Measurements from ENCODE around the gene KIF2A. TPM values are rescaled to one million over a fixed set of nuclear protein-coding genes. Genes with fewer than 3 reads are reported as not detected.

KIF2A gene
- total and polyA plus RNA-seq, 9 of the 15 experiments (the other 6 are each of a cell fraction or from before 2014, with no cell fraction given), result 42.6 to 126 (median 77.6) TPM

DNA sequence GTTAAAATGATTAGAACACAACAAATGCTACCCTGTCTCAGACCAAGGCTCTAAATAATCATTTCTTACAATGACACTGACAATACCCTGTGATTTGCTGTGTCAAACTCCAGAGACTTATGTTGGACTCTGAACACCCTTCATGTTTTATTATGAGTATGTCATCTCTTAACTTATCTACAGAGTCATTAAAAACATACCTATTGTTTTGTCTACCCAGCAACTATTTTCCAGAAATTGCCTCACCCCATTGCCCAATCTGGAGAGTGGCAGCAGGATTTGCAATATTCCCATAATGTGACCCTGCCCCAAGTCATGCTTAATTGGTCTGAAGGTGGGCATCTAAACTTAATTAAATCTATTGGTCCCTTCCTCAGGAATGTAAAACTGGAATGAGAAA lies 23.0 kb upstream of the KIF2A start:
- no peaks in the 10 kb centered on the region for H3K9me1 ChIP-seq (ENCODE audit: control insufficient read depth, insufficient read depth, low read length)
- no TSS peak for BruUV-seq (replicated peaks)
- H3K9ac ChIP-seq (ENCODE audit: insufficient read depth in 1 of 2, low read depth in 2 of 2, low read length in 2 of 2), result no peak overlapping the region
- no peak overlapping the region for H3K27ac ChIP-seq (ENCODE audit: extremely low read depth, low read depth, low read length)
- intact Hi-C loops (cut with micrococcal nuclease), result no loop called here
- ATAC-seq, result peak; percentile 38; the same call in 2 of the 3 replicates
- H3K4me1 ChIP-seq (replicated peaks in 1 of 2; ENCODE audit: control insufficient read depth in 2 of 2, insufficient read depth in 2 of 2, low read length in 2 of 2), result peaks cover 1 to 20% of the 10 kb centered on the region in 2 experiments
- in situ Hi-C loops (cut with MboI), result no loop called here
- H4K20me1 ChIP-seq (replicated peaks; ENCODE audit: control insufficient read depth, insufficient read depth, low read length), result no peaks in the 10 kb centered on the region
- H3K27me3 ChIP-seq (ENCODE audit: control insufficient read depth in 2 of 2, insufficient read depth in 2 of 2, low read length in 2 of 2), result no peaks in the 10 kb centered on the region
- FAIRE-seq, result no peak
- peaks cover 17% of the 10 kb centered on the region; the same call in 1 of the 2 replicates for H3K9me3 ChIP-seq (replicated peaks; ENCODE audit: control insufficient read depth, insufficient read depth, low read depth, low read length)
- CTCF ChIA-PET (ENCODE audit: low intra/inter-chr PET ratio), result no interaction called here
- TF ChIP-seq CEBPB (tag; IDR thresholded peaks at IDR 0.05), result peak; percentile 21; the same call in 1 of the 2 replicates
- TF ChIP-seq E2F3 (CRISPR knock-in tag; IDR thresholded peaks at IDR 0.05), result no peak
- TF ChIP-seq SMAD4 (CRISPR knock-in tag; conservative IDR thresholded peaks at IDR 0.05), result 0 out of 2 replicates have a peak, but pooled peaks have one; percentile 40
- TF ChIP-seq, protein P1, sequence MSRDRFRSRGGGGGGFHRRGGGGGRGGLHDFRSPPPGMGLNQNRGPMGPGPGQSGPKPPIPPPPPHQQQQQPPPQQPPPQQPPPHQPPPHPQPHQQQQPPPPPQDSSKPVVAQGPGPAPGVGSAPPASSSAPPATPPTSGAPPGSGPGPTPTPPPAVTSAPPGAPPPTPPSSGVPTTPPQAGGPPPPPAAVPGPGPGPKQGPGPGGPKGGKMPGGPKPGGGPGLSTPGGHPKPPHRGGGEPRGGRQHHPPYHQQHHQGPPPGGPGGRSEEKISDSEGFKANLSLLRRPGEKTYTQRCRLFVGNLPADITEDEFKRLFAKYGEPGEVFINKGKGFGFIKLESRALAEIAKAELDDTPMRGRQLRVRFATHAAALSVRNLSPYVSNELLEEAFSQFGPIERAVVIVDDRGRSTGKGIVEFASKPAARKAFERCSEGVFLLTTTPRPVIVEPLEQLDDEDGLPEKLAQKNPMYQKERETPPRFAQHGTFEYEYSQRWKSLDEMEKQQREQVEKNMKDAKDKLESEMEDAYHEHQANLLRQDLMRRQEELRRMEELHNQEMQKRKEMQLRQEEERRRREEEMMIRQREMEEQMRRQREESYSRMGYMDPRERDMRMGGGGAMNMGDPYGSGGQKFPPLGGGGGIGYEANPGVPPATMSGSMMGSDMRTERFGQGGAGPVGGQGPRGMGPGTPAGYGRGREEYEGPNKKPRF (IDR thresholded peaks at IDR 0.05; ENCODE audit: low read depth, low read length), result no peak
- no peak for TF ChIP-seq CEBPG (CRISPR knock-in tag; IDR thresholded peaks at IDR 0.05)
- TF ChIP-seq CEBPG (tag; conservative IDR thresholded peaks at IDR 0.05 in 1 of 2, IDR thresholded peaks at IDR 0.05 in 1 of 2), result peak; percentile 43 to 69
- peak; percentile 40; the same call in 1 of the 2 replicates for TF ChIP-seq ZNF316 (IDR thresholded peaks at IDR 0.05)
- no peaks in the 10 kb centered on the region for H3K79me2 ChIP-seq (ENCODE audit: control insufficient read depth, insufficient read depth, low read length)
- POLR2A ChIA-PET, result interaction anchor here (1.0 kb wide), 1 partner anchor 12 kb away, joined by 3 read pairs; no protein-coding TSS in a partner anchor
- H2AFZ ChIP-seq (ENCODE audit: low read depth, low read length), result no peak overlapping the region
- H3K36me3 ChIP-seq (ENCODE audit: control insufficient read depth, insufficient read depth, low read length), result no peaks in the 10 kb centered on the region
- no peak overlapping the region for H3K4me2 ChIP-seq (ENCODE audit: insufficient read depth, low read length)
- H3K4me3 ChIP-seq, result no peak overlapping the region
- DNase-seq (ENCODE audit: extremely low read depth in 1 of 4, low spot score in 3 of 4), result no peak
